ENCODE results near the gene EPHB2.

The EPHB2 gene

DNA sequence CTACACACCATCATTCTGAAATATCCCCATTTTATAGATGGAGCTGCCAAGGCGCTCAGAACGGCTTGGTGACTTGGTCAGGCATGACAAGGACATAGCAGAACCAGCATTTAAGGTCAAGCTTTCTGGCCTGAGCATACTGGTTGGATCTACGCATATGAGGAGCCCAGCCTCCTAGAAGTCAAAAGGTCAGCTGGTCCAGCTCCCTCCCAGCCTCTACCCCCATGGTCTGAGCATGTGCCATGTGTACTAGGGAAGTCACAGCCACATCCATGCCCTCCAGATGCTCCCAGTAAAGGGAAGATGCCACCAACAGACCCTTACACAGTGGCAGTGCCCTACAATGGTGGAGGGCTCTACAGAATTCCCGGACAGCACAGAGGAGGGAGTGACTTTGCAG lies 96.7 kb downstream of the EPHB2 start:
- FAIRE-seq = no peak
- no peak for DNase-seq (ENCODE audit: insufficient read length, low spot score)
- no peak for TF ChIP-seq SPI1 (IDR thresholded peaks at IDR 0.05; ENCODE audit: low read depth, low read length)
- no peak for TF ChIP-seq PAX5 (IDR thresholded peaks at IDR 0.05; ENCODE audit: insufficient read depth, low read length, severe bottlenecking)
- no peak for TF ChIP-seq POU2F2 (IDR thresholded peaks at IDR 0.05; ENCODE audit: low read depth, low read length)
- no peak for TF ChIP-seq TAF1 (IDR thresholded peaks at IDR 0.05; ENCODE audit: low read depth, low read length)
- no peak for TF ChIP-seq POLR2A (IDR thresholded peaks at IDR 0.05; ENCODE audit: low read depth, low read length)
- TF ChIP-seq POLR2AphosphoS5 (IDR thresholded peaks at IDR 0.05; ENCODE audit: low read depth, low read length) = no peak

DNA sequence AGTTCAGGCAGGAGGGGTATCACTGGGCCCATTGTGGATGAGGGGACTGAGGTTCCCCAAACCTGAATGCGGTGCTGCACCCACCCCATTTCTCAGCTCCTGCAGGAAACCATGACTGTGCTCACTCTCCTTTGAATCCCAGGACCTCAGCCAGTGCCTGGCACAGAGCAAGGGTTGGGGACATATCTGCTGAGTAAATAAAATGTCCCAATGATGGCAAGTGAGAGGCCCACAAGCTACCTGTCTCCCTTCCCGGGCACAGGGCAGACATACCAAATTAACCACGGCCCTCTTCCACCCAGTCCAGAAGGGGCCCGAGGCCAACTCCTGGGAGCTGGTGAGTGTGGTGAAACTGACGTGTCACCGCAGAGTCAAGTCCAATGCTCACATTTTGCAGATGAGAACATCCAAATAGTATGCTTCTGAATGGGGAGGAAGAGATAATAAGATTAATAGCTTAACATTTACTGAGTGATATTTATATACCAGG lies 97.6 kb downstream of the EPHB2 start:
- TF ChIP-seq POLR2A (IDR thresholded peaks at IDR 0.05; ENCODE audit: low read depth, low read length) (no peak), POLR2AphosphoS5 (IDR thresholded peaks at IDR 0.05; ENCODE audit: low read depth, low read length) (no peak), TAF1 (IDR thresholded peaks at IDR 0.05; ENCODE audit: low read depth, low read length) (no peak), PAX5 (IDR thresholded peaks at IDR 0.05; ENCODE audit: insufficient read depth, low read length, severe bottlenecking) (no peak), POU2F2 (IDR thresholded peaks at IDR 0.05; ENCODE audit: low read depth, low read length) (no peak), SPI1 (IDR thresholded peaks at IDR 0.05; ENCODE audit: low read depth, low read length) (no peak)
- no peak for FAIRE-seq
- DNase-seq (ENCODE audit: insufficient read length, low spot score) = no peak

DNA sequence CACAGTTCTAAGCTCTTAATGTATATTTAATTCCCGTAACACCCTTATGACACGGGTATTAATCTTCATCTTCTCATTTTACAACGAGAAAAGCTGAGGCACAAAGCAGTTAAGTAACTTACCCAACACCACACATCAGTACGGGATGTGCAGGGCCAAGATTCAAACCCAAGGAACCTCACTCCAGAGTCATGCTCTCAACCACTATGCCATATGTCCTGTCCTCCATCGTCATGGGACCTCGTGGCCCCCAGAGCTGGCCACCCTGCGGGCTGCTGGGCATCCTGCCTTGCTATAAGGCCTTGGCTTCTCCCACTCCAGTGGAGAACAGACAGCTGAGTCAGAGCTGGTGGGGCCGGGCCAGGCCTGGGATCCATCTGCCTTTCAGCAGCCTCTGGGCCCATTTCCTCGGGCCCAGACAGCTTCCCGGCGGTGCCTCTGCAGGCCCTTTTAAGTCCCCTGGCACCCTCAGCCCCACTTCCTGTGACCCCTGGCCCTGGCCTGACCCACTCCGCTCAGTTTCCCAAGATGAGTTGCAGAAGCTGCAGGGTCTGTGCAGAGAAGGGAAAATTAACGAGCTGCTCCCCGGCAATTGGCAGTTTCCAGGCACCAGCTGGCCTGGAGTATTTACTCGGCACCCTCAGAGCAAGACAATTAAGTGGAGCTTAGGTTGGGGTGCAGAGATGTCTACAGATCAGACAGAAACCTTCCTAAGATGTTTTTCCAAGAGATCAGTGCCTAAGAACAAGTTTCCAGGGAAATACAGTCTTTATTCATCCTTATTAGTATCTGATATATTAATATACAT lies 98.2 kb downstream of the EPHB2 start:
- no peak for FAIRE-seq
- TF ChIP-seq SPI1 (IDR thresholded peaks at IDR 0.05; ENCODE audit: low read depth, low read length) = no peak
- TF ChIP-seq PAX5 (IDR thresholded peaks at IDR 0.05; ENCODE audit: insufficient read depth, low read length, severe bottlenecking) = no peak
- TF ChIP-seq TAF1 (IDR thresholded peaks at IDR 0.05; ENCODE audit: low read depth, low read length) = no peak
- no peak for TF ChIP-seq POLR2AphosphoS5 (IDR thresholded peaks at IDR 0.05; ENCODE audit: low read depth, low read length)
- no peak for TF ChIP-seq POU2F2 (IDR thresholded peaks at IDR 0.05; ENCODE audit: low read depth, low read length)
- no peak for TF ChIP-seq POLR2A (IDR thresholded peaks at IDR 0.05; ENCODE audit: low read depth, low read length)
- no peak for DNase-seq (ENCODE audit: insufficient read length, low spot score)

DNA sequence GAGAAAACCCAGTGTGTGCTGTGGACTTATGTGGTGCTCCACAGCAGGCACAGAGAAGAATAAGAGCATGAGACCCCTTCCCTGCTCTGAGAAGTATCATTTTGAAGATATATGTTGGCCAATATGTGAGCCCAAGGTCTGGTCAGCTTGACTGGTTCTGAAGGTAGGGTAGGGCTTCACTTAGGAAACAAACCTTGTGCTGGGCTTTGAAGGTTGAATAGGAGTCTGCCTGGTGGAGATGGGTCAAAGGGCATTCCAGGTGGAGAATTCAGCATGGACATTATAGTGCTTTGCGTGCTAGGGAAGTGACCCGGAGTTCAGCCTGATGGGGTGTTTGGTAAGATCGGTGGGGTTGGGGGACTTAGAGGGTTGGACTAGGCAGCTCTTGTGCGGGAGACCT lies 99.1 kb downstream of the EPHB2 start:
- no peak for TF ChIP-seq TAF1 (IDR thresholded peaks at IDR 0.05; ENCODE audit: low read depth, low read length)
- TF ChIP-seq POLR2AphosphoS5 (IDR thresholded peaks at IDR 0.05; ENCODE audit: low read depth, low read length) = no peak
- no peak for TF ChIP-seq POLR2A (IDR thresholded peaks at IDR 0.05; ENCODE audit: low read depth, low read length)
- no peak for TF ChIP-seq SPI1 (IDR thresholded peaks at IDR 0.05; ENCODE audit: low read depth, low read length)
- TF ChIP-seq POU2F2 (IDR thresholded peaks at IDR 0.05; ENCODE audit: low read depth, low read length) = no peak
- no peak for TF ChIP-seq PAX5 (IDR thresholded peaks at IDR 0.05; ENCODE audit: insufficient read depth, low read length, severe bottlenecking)
- DNase-seq (ENCODE audit: insufficient read length, low spot score) (no peak), FAIRE-seq (no peak)

DNA sequence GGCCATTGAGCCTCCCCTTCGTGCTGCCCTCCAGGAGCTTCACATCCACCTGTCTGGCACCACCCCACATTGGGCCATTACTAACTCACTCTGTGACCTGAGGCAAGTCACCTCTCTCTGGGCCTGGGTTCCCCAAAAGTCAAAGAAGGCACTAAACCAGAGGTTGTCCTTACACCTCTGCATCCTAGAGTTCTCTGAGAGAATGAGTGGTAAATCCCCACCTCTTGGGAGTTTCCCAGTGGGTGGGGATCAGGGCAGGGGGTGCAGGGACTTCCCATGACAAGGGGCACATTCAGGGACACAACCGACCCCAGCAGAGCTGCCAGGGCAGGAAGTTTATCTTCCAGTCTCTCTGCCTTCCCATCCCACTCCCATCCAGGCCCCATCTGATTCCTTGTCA lies 99.7 kb downstream of the EPHB2 start:
- no peak for FAIRE-seq

DNA sequence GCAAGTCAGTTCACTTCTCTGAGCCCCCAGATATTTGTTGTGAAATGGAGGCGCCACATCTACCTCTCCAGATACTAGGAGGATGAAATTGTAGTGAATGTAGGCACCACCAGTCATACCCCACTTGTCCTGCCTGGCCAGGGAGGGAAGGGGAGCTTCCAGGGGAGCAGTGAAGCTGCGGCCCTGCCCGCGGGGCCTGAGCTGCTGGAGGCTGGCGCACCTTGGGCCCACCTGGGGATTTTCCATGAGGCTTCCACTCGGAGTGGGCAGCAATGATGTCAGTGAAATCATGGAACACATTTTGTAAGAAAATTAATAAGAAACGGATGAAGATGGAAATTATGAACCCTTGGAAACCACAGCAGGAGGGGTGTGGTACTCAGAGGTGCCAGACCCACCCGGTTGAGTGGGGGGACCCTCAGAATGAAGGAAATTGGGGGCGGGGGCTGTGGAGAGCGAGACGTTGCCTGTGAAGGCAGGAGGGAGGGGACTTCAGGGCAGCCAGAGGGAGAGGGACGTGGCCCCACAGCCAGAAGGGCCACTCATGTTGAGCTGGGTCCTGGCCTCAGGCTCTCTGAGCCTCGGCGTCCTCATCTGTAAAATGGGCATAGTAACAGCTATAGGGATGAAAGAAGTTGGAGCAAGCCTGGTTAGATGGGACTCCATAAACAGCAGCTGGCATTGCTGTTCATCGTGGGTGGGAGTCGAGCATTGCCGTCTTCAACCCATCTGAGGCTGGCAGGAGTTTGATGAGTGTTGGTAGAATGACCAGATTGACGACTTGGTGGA lies 101.6 kb downstream of the EPHB2 start:
- FAIRE-seq = no peak
- TF ChIP-seq SPI1 (IDR thresholded peaks at IDR 0.05; ENCODE audit: low read depth, low read length) (no peak), PAX5 (IDR thresholded peaks at IDR 0.05; ENCODE audit: insufficient read depth, low read length, severe bottlenecking) (no peak), POLR2A (IDR thresholded peaks at IDR 0.05; ENCODE audit: low read depth, low read length) (no peak), TAF1 (IDR thresholded peaks at IDR 0.05; ENCODE audit: low read depth, low read length) (no peak), POU2F2 (IDR thresholded peaks at IDR 0.05; ENCODE audit: low read depth, low read length) (no peak), POLR2AphosphoS5 (IDR thresholded peaks at IDR 0.05; ENCODE audit: low read depth, low read length) (no peak)
- no peak for DNase-seq (ENCODE audit: insufficient read length, low spot score)

More for the DNA sequence above, 99.7 kb downstream of the EPHB2 start:
- no peak for TF ChIP-seq POLR2A (IDR thresholded peaks at IDR 0.05; ENCODE audit: low read depth, low read length)
- no peak for TF ChIP-seq TAF1 (IDR thresholded peaks at IDR 0.05; ENCODE audit: low read depth, low read length)
- no peak for TF ChIP-seq SPI1 (IDR thresholded peaks at IDR 0.05; ENCODE audit: low read depth, low read length)
- no peak for TF ChIP-seq POU2F2 (IDR thresholded peaks at IDR 0.05; ENCODE audit: low read depth, low read length)
- TF ChIP-seq PAX5 (IDR thresholded peaks at IDR 0.05; ENCODE audit: insufficient read depth, low read length, severe bottlenecking) = no peak
- TF ChIP-seq POLR2AphosphoS5 (IDR thresholded peaks at IDR 0.05; ENCODE audit: low read depth, low read length) = no peak
- no peak for DNase-seq (ENCODE audit: insufficient read length, low spot score)

DNA sequence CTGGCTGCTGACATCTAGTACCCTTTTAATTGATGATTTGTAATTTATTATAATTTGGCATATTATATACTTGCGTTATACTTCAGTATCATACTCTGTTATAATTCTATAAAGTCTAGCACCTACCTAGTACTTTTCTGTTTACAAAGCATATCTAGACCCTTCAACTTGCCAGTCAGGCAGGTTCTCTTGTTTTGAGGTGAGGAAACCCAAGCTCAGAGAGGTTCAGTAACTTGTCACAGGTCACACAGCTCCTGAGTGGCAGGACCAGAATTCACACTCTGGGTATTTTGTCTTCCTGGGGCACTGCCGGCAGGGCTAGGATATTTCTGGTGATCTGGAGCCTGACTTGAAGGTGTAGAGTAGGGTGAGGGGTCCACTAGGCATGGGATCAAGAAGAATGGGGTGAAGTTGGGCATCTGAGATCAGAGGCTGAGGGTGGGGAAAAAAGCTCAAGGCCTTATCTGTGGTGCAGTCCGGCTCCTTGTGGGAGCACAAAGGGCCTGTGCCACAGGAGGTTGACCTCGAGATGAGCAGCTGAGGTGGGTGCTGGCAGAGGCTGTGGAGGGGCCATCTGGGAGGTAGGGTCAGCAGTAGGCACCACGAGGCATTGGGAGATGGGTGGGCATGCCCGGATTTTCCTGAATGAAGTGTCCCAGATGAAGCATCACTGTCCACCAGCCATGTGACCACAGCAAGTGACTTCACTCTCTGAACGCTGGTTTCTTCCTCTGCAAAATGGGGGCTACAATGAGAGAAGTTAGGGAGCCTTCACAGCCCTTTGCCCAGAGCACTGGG lies 102.6 kb downstream of the EPHB2 start:
- no peak for FAIRE-seq
- DNase-seq (ENCODE audit: insufficient read length, low spot score) = no peak

DNA sequence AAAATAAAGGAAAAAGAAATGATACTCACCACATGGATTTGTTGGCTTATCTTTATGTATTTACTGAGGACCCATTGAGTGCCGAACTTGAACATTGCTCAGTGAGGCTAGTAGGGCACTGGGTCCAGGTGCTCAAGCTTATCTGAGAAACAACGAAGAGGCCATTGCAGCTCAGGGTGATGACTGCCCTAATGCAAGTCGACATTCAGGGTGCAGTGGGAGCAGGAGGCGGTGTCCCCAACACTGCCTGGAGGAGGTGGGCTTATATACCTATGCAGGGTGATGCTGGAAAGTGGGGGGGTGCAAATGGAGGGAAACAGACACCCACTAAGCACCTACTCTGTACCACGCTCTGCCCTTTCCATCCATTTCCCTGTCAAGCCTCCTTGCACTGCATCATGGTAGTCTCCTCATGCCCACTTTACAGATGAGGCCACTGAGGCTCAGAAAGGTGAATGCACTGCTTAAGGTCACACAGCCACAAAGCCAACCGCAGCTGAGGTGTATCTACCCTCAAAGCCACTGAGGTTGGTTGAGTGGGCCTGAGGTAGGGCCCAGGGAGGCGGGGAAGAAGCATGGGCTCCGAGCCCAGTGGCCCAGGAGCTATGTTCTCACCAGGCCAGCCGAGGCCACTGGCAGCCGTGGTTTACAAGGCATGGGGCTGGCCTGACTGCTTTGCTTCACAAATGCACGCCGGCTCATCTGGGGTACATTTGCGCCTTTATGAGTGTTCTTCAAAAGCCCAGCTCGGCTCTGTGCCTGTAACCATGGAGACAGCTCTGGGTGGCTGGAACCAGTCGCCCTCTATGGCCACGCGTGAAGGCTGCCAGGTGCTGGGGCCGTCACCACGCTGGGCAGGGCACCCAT lies 103.8 kb downstream of the EPHB2 start:
- DNase-seq (ENCODE audit: insufficient read length, low spot score) (no peak), FAIRE-seq (no peak)

More for the DNA sequence above, 102.6 kb downstream of the EPHB2 start:
- no peak for TF ChIP-seq POLR2AphosphoS5 (IDR thresholded peaks at IDR 0.05; ENCODE audit: low read depth, low read length)
- TF ChIP-seq TAF1 (IDR thresholded peaks at IDR 0.05; ENCODE audit: low read depth, low read length) = no peak
- no peak for TF ChIP-seq PAX5 (IDR thresholded peaks at IDR 0.05; ENCODE audit: insufficient read depth, low read length, severe bottlenecking)
- TF ChIP-seq POLR2A (IDR thresholded peaks at IDR 0.05; ENCODE audit: low read depth, low read length) = no peak
- no peak for TF ChIP-seq SPI1 (IDR thresholded peaks at IDR 0.05; ENCODE audit: low read depth, low read length)
- TF ChIP-seq POU2F2 (IDR thresholded peaks at IDR 0.05; ENCODE audit: low read depth, low read length) = no peak

More for the DNA sequence above, 103.8 kb downstream of the EPHB2 start:
- TF ChIP-seq SPI1 (IDR thresholded peaks at IDR 0.05; ENCODE audit: low read depth, low read length) = no peak
